Frontal cortex (tissue), 4 donors: Measurements from ENCODE around the gene ANK3. TPM values are rescaled to one million over a fixed set of nuclear protein-coding genes. Genes with fewer than 3 reads are reported as not detected.

Experiments
- DNase-seq, 2 donors: peaks; one replicate each; pipeline ENCODE4 v3.0.0; 2012; ENCODE audit warnings: low spot score in 2 of 2
- FAIRE-seq: peaks from 2 replicates; lab custom pipeline; 2012; peaks lifted over from hg19 to GRCh38; lab: Jason Lieb, UNC
- total RNA-seq: library from RNA; depleted of rRNA; stranded (reverse); fragments of >200 nt; gene quantifications from one replicate; pipeline ENCODE4 v1.2.3, GENCODE V29; 2014
- donor health status: control.
- donor health status: control.
- donor health status: control.

Gene ANK3
- total RNA-seq, 1 donor from 2014 or later: 205 TPM

GRCh38 chr10:60351191-60351853, 38.4 kb downstream of the ANK3 start:
- FAIRE-seq (no peak), DNase-seq (no peak)

GRCh38 chr10:60350400-60350799, 39.3 kb downstream of the ANK3 start:
- no peak for DNase-seq
- no peak for FAIRE-seq

GRCh38 chr10:60349426-60349825, 40.2 kb downstream of the ANK3 start:
- DNase-seq (no peak), FAIRE-seq (no peak)

GRCh38 chr10:60348982-60349381, 40.7 kb downstream of the ANK3 start:
- DNase-seq (no peak), FAIRE-seq (no peak)

- FAIRE-seq: no peak
Measured at GRCh38 chr10:60347270-60347669, 42.4 kb downstream of the ANK3 start.

GRCh38 chr10:60346661-60347060, 43.0 kb downstream of the ANK3 start:
- no peak for DNase-seq
- no peak for FAIRE-seq

More at GRCh38 chr10:60347270-60347669, 42.4 kb downstream of the ANK3 start:
- no peak for DNase-seq

- DNase-seq (no peak), FAIRE-seq (no peak)
Measured at GRCh38 chr10:60343254-60343653, 46.4 kb downstream of the ANK3 start.

GRCh38 chr10:60341969-60342368, 47.7 kb downstream of the ANK3 start:
- DNase-seq (no peak), FAIRE-seq (peak; percentile 39)

GRCh38 chr10:60340973-60341372, 48.7 kb downstream of the ANK3 start:
- no peak for FAIRE-seq
- no peak for DNase-seq

GRCh38 chr10:60339757-60340156, 49.9 kb downstream of the ANK3 start:
- FAIRE-seq: no peak

GRCh38 chr10:60338786-60339185, 50.9 kb downstream of the ANK3 start:
- FAIRE-seq: no peak
- no peak for DNase-seq

More at GRCh38 chr10:60339757-60340156, 49.9 kb downstream of the ANK3 start:
- no peak for DNase-seq

- DNase-seq: no peak
- no peak for FAIRE-seq
Measured at GRCh38 chr10:60338002-60338564, 51.6 kb downstream of the ANK3 start.

GRCh38 chr10:60336901-60337630, 52.6 kb downstream of the ANK3 start:
- DNase-seq: no peak
- no peak for FAIRE-seq

GRCh38 chr10:60335708-60336107, 54.0 kb downstream of the ANK3 start:
- FAIRE-seq: no peak

GRCh38 chr10:60334991-60335390, 54.7 kb downstream of the ANK3 start:
- FAIRE-seq: no peak
- no peak for DNase-seq

More at GRCh38 chr10:60335708-60336107, 54.0 kb downstream of the ANK3 start:
- no peak for DNase-seq

GRCh38 chr10:60332371-60332770, 57.3 kb downstream of the ANK3 start:
- FAIRE-seq (no peak), DNase-seq (no peak)

- no peak for DNase-seq
- FAIRE-seq: peak; percentile 15
Measured at GRCh38 chr10:60331886-60332285, 57.8 kb downstream of the ANK3 start.

GRCh38 chr10:60323162-60323561, 66.5 kb downstream of the ANK3 start:
- FAIRE-seq (no peak), DNase-seq (no peak)

GRCh38 chr10:60320666-60321065, 69.0 kb downstream of the ANK3 start:
- FAIRE-seq: no peak
- DNase-seq: no peak

GRCh38 chr10:60316029-60316428, 73.6 kb downstream of the ANK3 start:
- DNase-seq (no peak), FAIRE-seq (no peak)

- FAIRE-seq (no peak), DNase-seq (no peak)
Measured at GRCh38 chr10:60315311-60315710, 74.4 kb downstream of the ANK3 start.
